Measurements from ENCODE around the gene HEXD.

Gene HEXD

DNA sequence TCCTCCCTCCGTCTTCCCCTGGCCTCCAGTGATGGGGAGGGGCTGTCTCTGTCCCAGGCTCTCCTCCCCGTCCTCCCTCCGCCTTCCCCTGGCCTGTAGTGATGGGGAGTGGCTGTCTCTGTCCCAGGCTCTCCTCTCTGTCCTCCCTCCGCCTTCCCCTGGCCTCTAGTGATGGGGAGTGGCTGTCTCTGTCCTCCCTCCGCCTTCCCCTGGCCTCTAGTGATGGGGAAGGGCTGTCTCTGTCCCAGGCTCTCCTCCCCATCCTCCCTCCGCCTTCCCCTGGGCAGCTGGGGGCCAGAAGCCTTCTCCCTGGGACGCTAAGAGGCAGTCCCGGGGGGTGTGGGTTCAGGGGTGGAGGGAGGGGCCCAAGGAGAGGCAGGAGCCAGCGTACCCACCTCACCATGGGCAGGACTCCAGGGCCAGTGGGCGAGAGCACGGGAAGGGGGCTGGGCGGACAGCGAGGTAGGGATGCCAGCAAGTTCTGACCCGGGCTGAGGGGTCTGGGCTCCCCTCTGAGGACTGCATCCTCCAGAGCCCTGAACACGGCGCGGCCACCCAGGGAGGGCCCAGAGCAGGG is 31.8 kb upstream of the HEXD start:
- ChIA-PET POLR2A (no interaction called here), CTCF (no interaction called here)
- H3K36me3 ChIP-seq (ENCODE audit: control insufficient read depth in 2 of 2, insufficient read depth in 1 of 2, low read length in 2 of 2): peaks cover 0 to under 1% of the 10 kb centered on the region in 2 experiments; a peak in 1 of 3 replicates
- no peak for TF ChIP-seq ZNF571 (tag by site-specific recombination; IDR thresholded peaks at IDR 0.05)
- TF ChIP-seq ZNF184 (tag by site-specific recombination; IDR thresholded peaks at IDR 0.05): no peak
- TF ChIP-seq ZNF433 (tag by site-specific recombination; IDR thresholded peaks at IDR 0.05; ENCODE audit: low read depth): no peak
- TF ChIP-seq, protein P1, sequence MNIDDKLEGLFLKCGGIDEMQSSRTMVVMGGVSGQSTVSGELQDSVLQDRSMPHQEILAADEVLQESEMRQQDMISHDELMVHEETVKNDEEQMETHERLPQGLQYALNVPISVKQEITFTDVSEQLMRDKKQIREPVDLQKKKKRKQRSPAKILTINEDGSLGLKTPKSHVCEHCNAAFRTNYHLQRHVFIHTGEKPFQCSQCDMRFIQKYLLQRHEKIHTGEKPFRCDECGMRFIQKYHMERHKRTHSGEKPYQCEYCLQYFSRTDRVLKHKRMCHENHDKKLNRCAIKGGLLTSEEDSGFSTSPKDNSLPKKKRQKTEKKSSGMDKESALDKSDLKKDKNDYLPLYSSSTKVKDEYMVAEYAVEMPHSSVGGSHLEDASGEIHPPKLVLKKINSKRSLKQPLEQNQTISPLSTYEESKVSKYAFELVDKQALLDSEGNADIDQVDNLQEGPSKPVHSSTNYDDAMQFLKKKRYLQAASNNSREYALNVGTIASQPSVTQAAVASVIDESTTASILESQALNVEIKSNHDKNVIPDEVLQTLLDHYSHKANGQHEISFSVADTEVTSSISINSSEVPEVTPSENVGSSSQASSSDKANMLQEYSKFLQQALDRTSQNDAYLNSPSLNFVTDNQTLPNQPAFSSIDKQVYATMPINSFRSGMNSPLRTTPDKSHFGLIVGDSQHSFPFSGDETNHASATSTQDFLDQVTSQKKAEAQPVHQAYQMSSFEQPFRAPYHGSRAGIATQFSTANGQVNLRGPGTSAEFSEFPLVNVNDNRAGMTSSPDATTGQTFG (tag by site-specific recombination; IDR thresholded peaks at IDR 0.05; ENCODE audit: borderline replicate concordance): no peak
- TF ChIP-seq, protein P2, sequence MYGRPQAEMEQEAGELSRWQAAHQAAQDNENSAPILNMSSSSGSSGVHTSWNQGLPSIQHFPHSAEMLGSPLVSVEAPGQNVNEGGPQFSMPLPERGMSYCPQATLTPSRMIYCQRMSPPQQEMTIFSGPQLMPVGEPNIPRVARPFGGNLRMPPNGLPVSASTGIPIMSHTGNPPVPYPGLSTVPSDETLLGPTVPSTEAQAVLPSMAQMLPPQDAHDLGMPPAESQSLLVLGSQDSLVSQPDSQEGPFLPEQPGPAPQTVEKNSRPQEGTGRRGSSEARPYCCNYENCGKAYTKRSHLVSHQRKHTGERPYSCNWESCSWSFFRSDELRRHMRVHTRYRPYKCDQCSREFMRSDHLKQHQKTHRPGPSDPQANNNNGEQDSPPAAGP (tag by site-specific recombination; IDR thresholded peaks at IDR 0.05): peak; percentile 67
- TF ChIP-seq, protein P3, sequence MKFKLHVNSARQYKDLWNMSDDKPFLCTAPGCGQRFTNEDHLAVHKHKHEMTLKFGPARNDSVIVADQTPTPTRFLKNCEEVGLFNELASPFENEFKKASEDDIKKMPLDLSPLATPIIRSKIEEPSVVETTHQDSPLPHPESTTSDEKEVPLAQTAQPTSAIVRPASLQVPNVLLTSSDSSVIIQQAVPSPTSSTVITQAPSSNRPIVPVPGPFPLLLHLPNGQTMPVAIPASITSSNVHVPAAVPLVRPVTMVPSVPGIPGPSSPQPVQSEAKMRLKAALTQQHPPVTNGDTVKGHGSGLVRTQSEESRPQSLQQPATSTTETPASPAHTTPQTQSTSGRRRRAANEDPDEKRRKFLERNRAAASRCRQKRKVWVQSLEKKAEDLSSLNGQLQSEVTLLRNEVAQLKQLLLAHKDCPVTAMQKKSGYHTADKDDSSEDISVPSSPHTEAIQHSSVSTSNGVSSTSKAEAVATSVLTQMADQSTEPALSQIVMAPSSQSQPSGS (tag by site-specific recombination; IDR thresholded peaks at IDR 0.05; ENCODE audit: low read depth): no peak
- TF ChIP-seq HOXA7 (CRISPR knock-in tag; IDR thresholded peaks at IDR 0.05; ENCODE audit: borderline replicate concordance): no peak
- TF ChIP-seq ZNF341 (tag by site-specific recombination; IDR thresholded peaks at IDR 0.05; ENCODE audit: low read depth): peak; percentile 81
- TF ChIP-seq YY2 (tag by site-specific recombination; IDR thresholded peaks at IDR 0.05): no peak
- no peak for TF ChIP-seq ZNF555 (tag by site-specific recombination; conservative IDR thresholded peaks at IDR 0.05)
- TF ChIP-seq ZNF266 (tag by site-specific recombination; IDR thresholded peaks at IDR 0.05; ENCODE audit: low read depth): no peak
- TF ChIP-seq ZNF791 (tag by site-specific recombination; IDR thresholded peaks at IDR 0.05): no peak
- peak; percentile 42 for TF ChIP-seq GLIS1 (tag by site-specific recombination; IDR thresholded peaks at IDR 0.05)
- TF ChIP-seq, protein P4, sequence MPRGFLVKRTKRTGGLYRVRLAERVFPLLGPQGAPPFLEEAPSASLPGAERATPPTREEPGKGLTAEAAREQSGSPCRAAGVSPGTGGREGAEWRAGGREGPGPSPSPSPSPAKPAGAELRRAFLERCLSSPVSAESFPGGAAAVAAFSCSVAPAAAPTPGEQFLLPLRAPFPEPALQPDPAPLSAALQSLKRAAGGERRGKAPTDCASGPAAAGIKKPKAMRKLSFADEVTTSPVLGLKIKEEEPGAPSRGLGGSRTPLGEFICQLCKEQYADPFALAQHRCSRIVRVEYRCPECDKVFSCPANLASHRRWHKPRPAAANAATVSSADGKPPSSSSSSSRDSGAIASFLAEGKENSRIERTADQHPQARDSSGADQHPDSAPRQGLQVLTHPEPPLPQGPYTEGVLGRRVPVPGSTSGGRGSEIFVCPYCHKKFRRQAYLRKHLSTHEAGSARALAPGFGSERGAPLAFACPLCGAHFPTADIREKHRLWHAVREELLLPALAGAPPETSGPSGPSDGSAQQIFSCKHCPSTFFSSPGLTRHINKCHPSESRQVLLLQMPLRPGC (tag by site-specific recombination; IDR thresholded peaks at IDR 0.05): no peak
- TF ChIP-seq ZNF600 (tag by site-specific recombination; IDR thresholded peaks at IDR 0.05): no peak
- TF ChIP-seq, protein P5, sequence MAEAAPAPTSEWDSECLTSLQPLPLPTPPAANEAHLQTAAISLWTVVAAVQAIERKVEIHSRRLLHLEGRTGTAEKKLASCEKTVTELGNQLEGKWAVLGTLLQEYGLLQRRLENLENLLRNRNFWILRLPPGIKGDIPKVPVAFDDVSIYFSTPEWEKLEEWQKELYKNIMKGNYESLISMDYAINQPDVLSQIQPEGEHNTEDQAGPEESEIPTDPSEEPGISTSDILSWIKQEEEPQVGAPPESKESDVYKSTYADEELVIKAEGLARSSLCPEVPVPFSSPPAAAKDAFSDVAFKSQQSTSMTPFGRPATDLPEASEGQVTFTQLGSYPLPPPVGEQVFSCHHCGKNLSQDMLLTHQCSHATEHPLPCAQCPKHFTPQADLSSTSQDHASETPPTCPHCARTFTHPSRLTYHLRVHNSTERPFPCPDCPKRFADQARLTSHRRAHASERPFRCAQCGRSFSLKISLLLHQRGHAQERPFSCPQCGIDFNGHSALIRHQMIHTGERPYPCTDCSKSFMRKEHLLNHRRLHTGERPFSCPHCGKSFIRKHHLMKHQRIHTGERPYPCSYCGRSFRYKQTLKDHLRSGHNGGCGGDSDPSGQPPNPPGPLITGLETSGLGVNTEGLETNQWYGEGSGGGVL (tag by site-specific recombination; IDR thresholded peaks at IDR 0.05): no peak
- TF ChIP-seq ZNF76 (tag by site-specific recombination; IDR thresholded peaks at IDR 0.05; ENCODE audit: borderline replicate concordance, low read depth): no peak
- peak; percentile 85 for TF ChIP-seq KLF1 (tag by site-specific recombination; IDR thresholded peaks at IDR 0.05)
- no peak for TF ChIP-seq ZNF16 (tag by site-specific recombination; IDR thresholded peaks at IDR 0.05; ENCODE audit: low read depth)
- TF ChIP-seq ZNF311 (tag by site-specific recombination; IDR thresholded peaks at IDR 0.05; ENCODE audit: borderline replicate concordance): no peak
- peak; percentile 76 for TF ChIP-seq WT1 (tag by site-specific recombination; IDR thresholded peaks at IDR 0.05)
- no peak for TF ChIP-seq ZNF843 (tag by site-specific recombination; IDR thresholded peaks at IDR 0.05)
- H3K9me3 ChIP-seq (ENCODE audit: control insufficient read depth, insufficient read depth, low read depth, low read length): no peaks in the 10 kb centered on the region
- no peaks in the 10 kb centered on the region for H3K4me1 ChIP-seq (ENCODE audit: control insufficient read depth, insufficient read depth, low read length)
- H3K27ac ChIP-seq (ENCODE audit: extremely low read depth, low read depth, low read length): no peak overlapping the region
- H3K4me3 ChIP-seq (ENCODE audit: low read depth, low read length): no peak overlapping the region
